Endothelial cell of umbilical vein (primary cell): Measurements from ENCODE around the gene RGS11. TPM values are rescaled to one million over a fixed set of nuclear protein-coding genes. Genes with fewer than 3 reads are reported as not detected.

ENCODE experiments used
- BruUV-seq: library from RNA; stranded (reverse); fragments of 400-500 nt; replicated peaks from 2 replicates; lab custom pipeline; 2021; lab: Mats Ljungman, UMichigan
- CTCF ChIA-PET: fragments of 300-600, 350-600 bp; sonication (Branson Sonifier 250); formaldehyde crosslinking; loops from one replicate; lab custom pipeline; 2021; ENCODE audit warnings: antibody characterized with exemption, inconsistent platforms; lab: Charles Lee
- POLR2A ChIA-PET: fragments of 300-600, 350-600 bp; sonication (Branson Sonifier 250); formaldehyde crosslinking; loops from one replicate; lab custom pipeline; 2021; ENCODE audit warnings: antibody characterized with exemption, inconsistent platforms; lab: Charles Lee
- DNase-seq: peaks from one replicate; pipeline ENCODE4 v3.0.0-alpha.2; 2011; ENCODE audit warnings: low read depth, low spot score
- FAIRE-seq: peaks from 2 replicates; lab custom pipeline; 2011; peaks lifted over from hg19 to GRCh38; lab: Jason Lieb, UNC
- H2AFZ ChIP-seq: 2 replicates; pipeline ENCODE4 v1.6.0; 2012; ENCODE audit warnings: low read depth, low read length, control low read depth, inconsistent platforms
- H3K27ac ChIP-seq: 2 replicates; pipeline ENCODE4 v1.5.1; 2011; ENCODE audit warnings: low read depth, mild to moderate bottlenecking, control low read depth, low read length, moderate library complexity; ENCODE audit not compliant: insufficient read depth
- H3K27me3 ChIP-seq, 2 experiments: 2 replicates each; pipeline versions ENCODE4 v1.6.0 to v1.6.1; 2011; ENCODE audit warnings: low read length in 2 of 2, mixed read lengths in 1 of 2; ENCODE audit not compliant: control insufficient read depth in 2 of 2, insufficient read depth in 2 of 2
- H3K36me3 ChIP-seq, 2 experiments: 2 replicates in 1 of 2; 3 replicates in 1 of 2; pipeline ENCODE4 v1.5.1; 2011; ENCODE audit warnings: low read length in 2 of 2, mild to moderate bottlenecking in 1 of 2, moderate library complexity in 1 of 2; ENCODE audit not compliant: control insufficient read depth in 2 of 2, insufficient read depth in 2 of 2; ENCODE audit errors: extremely low read depth in 1 of 2
- H3K4me1 ChIP-seq: 3 replicates; pipeline ENCODE4 v1.5.1; 2011; ENCODE audit warnings: mild to moderate bottlenecking, low read length; ENCODE audit not compliant: control insufficient read depth, insufficient read depth; ENCODE audit errors: extremely low read depth
- H3K4me2 ChIP-seq: 2 replicates; pipeline ENCODE4 v1.6.1; 2011; ENCODE audit warnings: low read length, control low read depth, mixed read lengths; ENCODE audit not compliant: insufficient read depth
- H3K4me3 ChIP-seq, 3 experiments: fragments of 200-600 bp in 1 of 3; sonication (generic), shearing (Covaris generic) in 1 of 3; replicated peaks in 1 of 3; 2 replicates each; pipeline ENCODE4 v1.5.1; 2011 to 2016; ENCODE audit warnings: control low read depth in 3 of 3, low read length in 3 of 3, mild to moderate bottlenecking in 2 of 3, inconsistent platforms in 1 of 3, low read depth in 1 of 3, moderate library complexity in 1 of 3; ENCODE audit not compliant: insufficient read depth in 1 of 3
- H3K79me2 ChIP-seq: 2 replicates; pipeline ENCODE4 v1.6.0; 2012; ENCODE audit warnings: low read length, inconsistent platforms; ENCODE audit not compliant: control insufficient read depth, insufficient read depth
- H3K9ac ChIP-seq: replicated peaks from 2 replicates; pipeline ENCODE3; 2011; ENCODE audit warnings: low read length, control low read depth; ENCODE audit not compliant: insufficient read depth; ENCODE audit errors: extremely low read depth
- H3K9me1 ChIP-seq: replicated peaks from 3 replicates; pipeline ENCODE4 v1.6.0; 2011; ENCODE audit warnings: mild to moderate bottlenecking, low read length; ENCODE audit not compliant: control insufficient read depth, insufficient read depth; ENCODE audit errors: extremely low read depth
- H3K9me3 ChIP-seq: replicated peaks from 2 replicates; pipeline ENCODE4 v1.5.1; 2012; ENCODE audit warnings: low read length, inconsistent platforms; ENCODE audit not compliant: control insufficient read depth, insufficient read depth
- H4K20me1 ChIP-seq: replicated peaks from 2 replicates; pipeline ENCODE3; 2011; ENCODE audit warnings: mild to moderate bottlenecking, low read length; ENCODE audit not compliant: control insufficient read depth, insufficient read depth; ENCODE audit errors: extremely low read depth
- EZH2 ChIP-seq: IDR thresholded peaks from 2 replicates; pipeline ENCODE4 v1.6.1; 2012; ENCODE audit warnings: borderline replicate concordance, low read depth, mild to moderate bottlenecking, moderate library complexity, low read length, inconsistent platforms; ENCODE audit not compliant: severe bottlenecking
- FOS ChIP-seq: IDR thresholded peaks from 2 replicates; pipeline ENCODE4 v1.6.1; 2011; ENCODE audit warnings: mild to moderate bottlenecking, low read length, moderate library complexity, borderline replicate concordance; ENCODE audit not compliant: insufficient read depth
- GATA2 ChIP-seq: IDR thresholded peaks from 2 replicates; pipeline ENCODE4 v1.7.0; 2011; ENCODE audit warnings: low read depth, mild to moderate bottlenecking, moderate library complexity, mixed read lengths, low read length; ENCODE audit not compliant: insufficient read length, insufficient read depth
- JUN ChIP-seq: IDR thresholded peaks from 2 replicates; pipeline ENCODE4 v1.6.1; 2011; ENCODE audit warnings: borderline replicate concordance, low read depth; ENCODE audit not compliant: insufficient read length, insufficient read depth
- MYC ChIP-seq: IDR thresholded peaks from one replicate; pipeline ENCODE4 v1.6.1; 2011; ENCODE audit warnings: mild to moderate bottlenecking, low read depth, low read length
- POLR2A ChIP-seq: IDR thresholded peaks from 2 replicates; pipeline ENCODE4 v1.6.1; 2012; ENCODE audit warnings: low read depth, mild to moderate bottlenecking, control low read depth, low read length
- POLR2AphosphoS5 ChIP-seq: IDR thresholded peaks from 2 replicates; pipeline ENCODE4 v1.6.1; 2012; ENCODE audit warnings: low read depth, mild to moderate bottlenecking, control low read depth, low read length, moderate library complexity; ENCODE audit not compliant: insufficient read depth
- dilution Hi-C: fragments of 300-500 bp; cut with MboI; formaldehyde crosslinking; loops from one replicate; pipeline ENCODE4 v1.15.0; 2019; ENCODE audit warnings: low sequenced_read_pairs; ENCODE audit not compliant: extremely low pct_ligation_motif_present
- intact Hi-C: fragments of 100-400 bp; cut with micrococcal nuclease; formaldehyde crosslinking; loops from one replicate; pipeline ENCODE4 v1.10.0; 2022
- polyA plus RNA-seq, 4 experiments: library from polyadenylated mRNA; depleted of rRNA in 3 of 4; stranded (reverse) in 3 of 4; unstranded in 1 of 4; fragments of >200 nt; gene quantifications; 2 replicates each; pipeline versions ENCODE4 v1.2.1 to v1.2.3, GENCODE V29; 2011 to 2012; ENCODE audit warnings: missing spikeins in 1 of 4
- total RNA-seq: library from RNA; stranded (reverse); gene quantifications from 2 replicates; pipeline ENCODE4 v1.2.3, GENCODE V29; 2021
- TF ChIP-seq, protein P1 (sequence below): IDR thresholded peaks from 2 replicates; pipeline ENCODE4 v1.6.1; 2011; ENCODE audit not compliant: insufficient read depth, insufficient read length
- TF ChIP-seq, protein P2 (sequence below), 2 donors: IDR thresholded peaks; 1 replicate in 1 of 2; 2 replicates in 1 of 2; pipeline ENCODE4 v1.5.1; 2011; ENCODE audit warnings: low read length in 2 of 2, mild to moderate bottlenecking in 2 of 2, moderate library complexity in 2 of 2, control low read depth in 1 of 2, inconsistent platforms in 1 of 2, low read depth in 1 of 2; ENCODE audit not compliant: insufficient read depth in 1 of 2; ENCODE audit errors: extremely low read depth in 1 of 2

The RGS11 gene
- total and polyA plus RNA-seq, 2 donors (not counting 3 experiments of a cell fraction or from before 2014, with no cell fraction given): 3.0 to 4.9 TPM

DNA sequence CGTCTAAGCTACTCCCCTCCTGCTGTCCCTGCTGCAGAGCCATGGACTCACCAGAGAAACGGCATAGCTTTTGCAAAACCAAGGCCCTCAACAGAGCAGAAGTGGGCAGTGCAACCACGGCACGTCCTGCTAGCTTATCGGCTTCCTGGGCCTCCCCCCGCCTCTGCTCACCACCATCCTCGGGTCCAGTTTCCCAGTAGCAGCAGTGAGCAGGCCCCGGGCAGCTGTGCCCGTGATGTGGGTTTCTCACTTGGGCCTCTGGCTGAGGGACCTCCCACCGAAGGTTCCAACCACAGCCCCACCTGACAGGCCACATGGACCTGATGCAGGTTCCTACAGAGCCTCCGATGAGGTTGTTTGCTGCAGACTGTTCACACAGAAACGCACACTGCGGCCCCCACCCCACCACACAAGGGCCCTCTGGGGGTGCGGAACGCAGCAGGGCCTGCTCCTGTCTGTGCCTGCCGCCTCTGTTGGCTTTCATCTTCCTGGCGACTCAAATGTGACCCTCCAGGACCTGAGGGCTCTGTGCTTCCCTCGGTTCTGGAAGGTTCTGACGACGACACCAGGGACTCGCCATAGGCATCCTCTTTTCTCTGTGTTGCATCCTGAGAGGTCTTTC lies 32.1 kb upstream of the RGS11 start:
- DNase-seq (no peak), FAIRE-seq (no peak)
- Histone ChIP-seq H3K27me3 (no peaks in the 10 kb centered on the region), H3K9me3 (no peaks in the 10 kb centered on the region), H3K36me3 (peaks cover 3 to 34% of the 10 kb centered on the region in 2 experiments), H3K79me2 (no peaks in the 10 kb centered on the region), H2AFZ (no peak overlapping the region), H4K20me1 (no peaks in the 10 kb centered on the region), H3K4me1 (no peaks in the 10 kb centered on the region), H3K27ac (no peak overlapping the region), H3K4me3 (no peak overlapping the region), H3K9ac (no peak overlapping the region), H3K4me2 (no peak overlapping the region), H3K9me1 (no peaks in the 10 kb centered on the region)
- BruUV-seq: no TSS peak
- dilution Hi-C loops (no loop called here), intact Hi-C loops (no loop called here)
- TF ChIP-seq, protein P1, sequence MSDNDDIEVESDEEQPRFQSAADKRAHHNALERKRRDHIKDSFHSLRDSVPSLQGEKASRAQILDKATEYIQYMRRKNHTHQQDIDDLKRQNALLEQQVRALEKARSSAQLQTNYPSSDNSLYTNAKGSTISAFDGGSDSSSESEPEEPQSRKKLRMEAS: no peak
- TF ChIP-seq EZH2 (no peak), POLR2A (no peak), FOS (no peak), POLR2AphosphoS5 (no peak), GATA2 (no peak), JUN (no peak), MYC (no peak)
- TF ChIP-seq, protein P2, sequence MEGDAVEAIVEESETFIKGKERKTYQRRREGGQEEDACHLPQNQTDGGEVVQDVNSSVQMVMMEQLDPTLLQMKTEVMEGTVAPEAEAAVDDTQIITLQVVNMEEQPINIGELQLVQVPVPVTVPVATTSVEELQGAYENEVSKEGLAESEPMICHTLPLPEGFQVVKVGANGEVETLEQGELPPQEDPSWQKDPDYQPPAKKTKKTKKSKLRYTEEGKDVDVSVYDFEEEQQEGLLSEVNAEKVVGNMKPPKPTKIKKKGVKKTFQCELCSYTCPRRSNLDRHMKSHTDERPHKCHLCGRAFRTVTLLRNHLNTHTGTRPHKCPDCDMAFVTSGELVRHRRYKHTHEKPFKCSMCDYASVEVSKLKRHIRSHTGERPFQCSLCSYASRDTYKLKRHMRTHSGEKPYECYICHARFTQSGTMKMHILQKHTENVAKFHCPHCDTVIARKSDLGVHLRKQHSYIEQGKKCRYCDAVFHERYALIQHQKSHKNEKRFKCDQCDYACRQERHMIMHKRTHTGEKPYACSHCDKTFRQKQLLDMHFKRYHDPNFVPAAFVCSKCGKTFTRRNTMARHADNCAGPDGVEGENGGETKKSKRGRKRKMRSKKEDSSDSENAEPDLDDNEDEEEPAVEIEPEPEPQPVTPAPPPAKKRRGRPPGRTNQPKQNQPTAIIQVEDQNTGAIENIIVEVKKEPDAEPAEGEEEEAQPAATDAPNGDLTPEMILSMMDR (IDR thresholded peaks at IDR 0.05; ENCODE audit: extremely low read depth in 1 of 2, insufficient read depth in 1 of 2, low read depth in 1 of 2, low read length in 2 of 2): no peak
- POLR2A ChIA-PET: no interaction called here
- CTCF ChIA-PET: interaction anchor here (1.6 kb wide), 1 partner anchor 14 kb away, joined by 3 read pairs; no protein-coding TSS in a partner anchor
